ENCODE data around the gene ITGA2B. TPM values are rescaled to one million over a fixed set of nuclear protein-coding genes. Genes with fewer than 3 reads are reported as not detected.
"Not testable (repeated sequence)": the region's sequence is repeated elsewhere in the genome, so short reads cannot be mapped to it uniquely, and the experiment has no call there.

The ITGA2B gene
- total RNA-seq, 2 experiments from 2014 or later = 0.27 to 0.47 TPM

DNA sequence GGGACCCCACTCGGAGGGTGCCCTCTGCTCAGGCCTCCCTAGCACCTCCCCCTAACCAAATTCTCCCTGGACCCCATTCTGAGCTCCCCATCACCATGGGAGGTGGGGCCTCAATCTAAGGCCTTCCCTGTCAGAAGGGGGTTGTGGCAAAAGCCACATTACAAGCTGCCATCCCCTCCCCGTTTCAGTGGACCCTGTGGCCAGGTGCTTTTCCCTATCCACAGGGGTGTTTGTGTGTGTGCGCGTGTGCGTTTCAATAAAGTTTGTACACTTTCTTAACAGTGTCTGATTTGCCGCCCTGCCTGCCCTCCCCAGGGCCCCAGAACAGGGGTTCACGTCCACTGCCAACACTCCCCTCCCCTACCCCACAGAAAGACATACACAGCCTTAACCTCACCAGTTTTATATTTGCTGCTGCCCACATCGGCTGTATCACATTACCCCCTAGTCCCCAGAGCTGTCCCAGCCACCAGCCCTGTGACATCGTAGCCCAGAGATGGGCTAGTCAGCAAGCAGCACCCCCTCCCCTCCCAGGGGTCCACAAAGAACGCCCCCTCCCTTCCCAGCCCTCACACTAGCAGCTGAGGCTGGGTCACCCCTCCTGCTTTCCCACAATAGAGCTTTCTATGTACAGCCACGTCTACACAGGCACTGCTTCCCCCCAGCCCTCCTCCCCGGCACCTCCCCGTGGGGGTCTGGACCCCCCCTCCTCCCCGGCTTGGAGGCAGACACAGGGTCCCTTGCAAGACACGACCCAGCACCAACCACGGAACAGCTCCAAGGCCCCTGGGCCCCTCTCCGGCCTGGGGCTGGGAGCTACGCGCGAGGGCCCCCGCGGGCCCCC, 36.4 kb downstream of the ITGA2B start:
- no peak overlapping the region for H3K27ac Mint-ChIP-seq
- H3K4me1 Mint-ChIP-seq = peaks cover 16% of the 10 kb centered on the region
- peaks cover 8% of the 10 kb centered on the region for H3K27me3 Mint-ChIP-seq
- H3K4me3 Mint-ChIP-seq = peak overlapping the region; percentile 47
- ChIA-PET CTCF (interaction anchor here (0.8 to 5.6 kb wide), 5 partner anchors 10 to 143 kb away, joined by 3 to 39 read pairs (median 3); partner anchors contain the start of gene FAM171A2), POLR2A (no interaction called here)
- no peak for DNase-seq
- H3K36me3 Mint-ChIP-seq (ENCODE audit: low read depth) = peaks cover 10% of the 10 kb centered on the region
- no peaks in the 10 kb centered on the region for H3K9me3 Mint-ChIP-seq

DNA sequence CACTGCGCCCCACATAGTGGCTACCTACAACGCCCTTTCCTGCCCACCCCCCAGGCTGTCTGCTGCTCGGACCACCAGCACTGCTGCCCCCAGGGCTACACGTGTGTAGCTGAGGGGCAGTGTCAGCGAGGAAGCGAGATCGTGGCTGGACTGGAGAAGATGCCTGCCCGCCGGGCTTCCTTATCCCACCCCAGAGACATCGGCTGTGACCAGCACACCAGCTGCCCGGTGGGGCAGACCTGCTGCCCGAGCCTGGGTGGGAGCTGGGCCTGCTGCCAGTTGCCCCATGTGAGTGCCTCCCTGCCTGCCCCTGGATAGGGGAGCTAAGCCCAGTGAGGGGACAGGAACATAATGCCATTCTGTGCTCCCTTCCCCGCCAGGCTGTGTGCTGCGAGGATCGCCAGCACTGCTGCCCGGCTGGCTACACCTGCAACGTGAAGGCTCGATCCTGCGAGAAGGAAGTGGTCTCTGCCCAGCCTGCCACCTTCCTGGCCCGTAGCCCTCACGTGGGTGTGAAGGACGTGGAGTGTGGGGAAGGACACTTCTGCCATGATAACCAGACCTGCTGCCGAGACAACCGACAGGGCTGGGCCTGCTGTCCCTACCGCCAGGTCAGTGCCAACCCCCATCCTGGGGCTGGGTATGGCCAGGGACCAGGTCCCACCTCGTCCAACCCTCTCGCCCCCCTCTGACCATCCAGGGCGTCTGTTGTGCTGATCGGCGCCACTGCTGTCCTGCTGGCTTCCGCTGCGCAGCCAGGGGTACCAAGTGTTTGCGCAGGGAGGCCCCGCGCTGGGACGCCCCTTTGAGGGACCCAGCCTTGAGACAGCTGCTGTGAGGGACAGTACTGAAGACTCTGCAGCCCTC, 37.3 kb downstream of the ITGA2B start:
- ChIA-PET POLR2A (no interaction called here), CTCF (interaction anchor here (1.0 to 5.6 kb wide), 9 partner anchors 11 to 171 kb away, joined by 3 to 39 read pairs (median 4); partner anchors contain the start of gene FAM171A2)
- Mint-ChIP-seq H3K27me3 (peaks cover 8% of the 10 kb centered on the region), H3K9me3 (no peaks in the 10 kb centered on the region), H3K4me3 (no peak overlapping the region), H3K36me3 (ENCODE audit: low read depth) (peaks cover 10% of the 10 kb centered on the region), H3K4me1 (peaks cover 16% of the 10 kb centered on the region), H3K27ac (no peak overlapping the region)
- DNase-seq = no peak

DNA sequence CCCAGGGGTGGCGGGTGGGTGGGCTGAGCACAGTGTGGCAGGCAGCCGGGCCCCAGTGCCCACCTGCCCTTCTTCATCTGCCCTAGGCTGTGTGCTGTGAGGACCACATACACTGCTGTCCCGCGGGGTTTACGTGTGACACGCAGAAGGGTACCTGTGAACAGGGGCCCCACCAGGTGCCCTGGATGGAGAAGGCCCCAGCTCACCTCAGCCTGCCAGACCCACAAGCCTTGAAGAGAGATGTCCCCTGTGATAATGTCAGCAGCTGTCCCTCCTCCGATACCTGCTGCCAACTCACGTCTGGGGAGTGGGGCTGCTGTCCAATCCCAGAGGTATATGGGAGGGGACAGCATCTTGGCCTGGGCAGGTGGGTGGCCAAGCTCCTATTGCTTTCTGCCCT, 38.0 kb downstream of the ITGA2B start:
- Mint-ChIP-seq H3K27ac (no peak overlapping the region), H3K27me3 (peaks cover 8% of the 10 kb centered on the region), H3K9me3 (no peaks in the 10 kb centered on the region), H3K4me3 (no peak overlapping the region), H3K36me3 (ENCODE audit: low read depth) (peaks cover 10% of the 10 kb centered on the region), H3K4me1 (peaks cover 19% of the 10 kb centered on the region)
- DNase-seq = no peak
- CTCF ChIA-PET = interaction anchor here (1.1 to 5.6 kb wide), 9 partner anchors 9 to 172 kb away, joined by 3 to 39 read pairs (median 4); partner anchors contain the start of gene FAM171A2
- POLR2A ChIA-PET = no interaction called here

DNA sequence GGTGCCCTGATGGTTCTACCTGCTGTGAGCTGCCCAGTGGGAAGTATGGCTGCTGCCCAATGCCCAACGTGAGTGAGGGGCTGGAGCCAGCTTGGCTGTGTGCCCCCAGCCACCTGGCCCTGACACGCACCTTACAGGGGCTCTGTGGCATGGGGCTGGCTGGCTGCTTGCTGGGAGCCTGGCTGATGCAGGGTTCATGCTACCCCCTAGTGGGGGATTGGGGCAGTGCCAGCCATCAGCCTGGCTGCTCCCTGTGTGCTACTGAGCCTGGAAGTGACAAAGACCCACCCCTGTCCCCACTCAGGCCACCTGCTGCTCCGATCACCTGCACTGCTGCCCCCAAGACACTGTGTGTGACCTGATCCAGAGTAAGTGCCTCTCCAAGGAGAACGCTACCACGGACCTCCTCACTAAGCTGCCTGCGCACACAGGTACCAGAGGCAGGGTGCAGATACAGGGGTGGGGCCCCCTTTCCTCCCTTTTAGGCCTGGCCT, 38.7 kb downstream of the ITGA2B start:
- no peak overlapping the region for H3K4me3 Mint-ChIP-seq
- H3K36me3 Mint-ChIP-seq (ENCODE audit: low read depth) = peaks cover 10% of the 10 kb centered on the region
- CTCF ChIA-PET = interaction anchor here (0.6 to 5.6 kb wide), 12 partner anchors 9 to 526 kb away, joined by 3 to 39 read pairs (median 4); partner anchors contain the start of gene FAM171A2
- H3K27me3 Mint-ChIP-seq = peaks cover 8% of the 10 kb centered on the region
- peak; percentile 76 for DNase-seq
- peaks cover 24% of the 10 kb centered on the region for H3K4me1 Mint-ChIP-seq
- no peaks in the 10 kb centered on the region for H3K9me3 Mint-ChIP-seq
- H3K27ac Mint-ChIP-seq = no peak overlapping the region
- POLR2A ChIA-PET = no interaction called here

DNA sequence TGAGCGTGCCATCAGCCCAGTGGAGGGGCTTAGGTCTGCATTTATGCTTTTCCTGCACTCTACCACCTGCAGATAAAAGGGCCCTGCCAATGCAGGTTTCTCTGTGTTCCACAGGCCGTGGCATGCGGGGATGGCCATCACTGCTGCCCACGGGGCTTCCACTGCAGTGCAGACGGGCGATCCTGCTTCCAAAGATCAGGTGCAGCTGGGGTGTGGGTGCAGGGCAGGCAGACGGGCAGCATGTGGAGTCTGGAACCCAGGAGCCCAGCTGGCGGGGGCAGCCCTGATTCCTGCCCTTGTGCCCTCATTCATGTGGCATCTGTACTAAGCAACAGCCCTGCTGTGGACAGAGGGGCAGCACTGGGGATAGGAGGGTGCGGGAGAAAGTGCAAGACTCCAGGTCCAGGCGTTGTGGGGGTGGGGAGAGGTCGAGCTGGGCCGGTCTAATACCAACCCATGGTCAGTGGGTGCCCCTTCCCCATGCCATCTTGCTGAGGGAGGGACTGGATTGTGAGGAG, 39.8 kb downstream of the ITGA2B start:
- H3K4me1 Mint-ChIP-seq = peaks cover 30% of the 10 kb centered on the region
- ChIA-PET CTCF (interaction anchor here (1.0 to 5.6 kb wide), 6 partner anchors 10 to 145 kb away, joined by 3 to 39 read pairs (median 4); partner anchors contain the start of gene FAM171A2), POLR2A (no interaction called here)
- H3K27me3 Mint-ChIP-seq = peaks cover 3% of the 10 kb centered on the region
- H3K27ac Mint-ChIP-seq = no peak overlapping the region
- no peak overlapping the region for H3K4me3 Mint-ChIP-seq
- no peak for DNase-seq
- no peaks in the 10 kb centered on the region for H3K9me3 Mint-ChIP-seq
- peaks cover 10% of the 10 kb centered on the region for H3K36me3 Mint-ChIP-seq (ENCODE audit: low read depth)

DNA sequence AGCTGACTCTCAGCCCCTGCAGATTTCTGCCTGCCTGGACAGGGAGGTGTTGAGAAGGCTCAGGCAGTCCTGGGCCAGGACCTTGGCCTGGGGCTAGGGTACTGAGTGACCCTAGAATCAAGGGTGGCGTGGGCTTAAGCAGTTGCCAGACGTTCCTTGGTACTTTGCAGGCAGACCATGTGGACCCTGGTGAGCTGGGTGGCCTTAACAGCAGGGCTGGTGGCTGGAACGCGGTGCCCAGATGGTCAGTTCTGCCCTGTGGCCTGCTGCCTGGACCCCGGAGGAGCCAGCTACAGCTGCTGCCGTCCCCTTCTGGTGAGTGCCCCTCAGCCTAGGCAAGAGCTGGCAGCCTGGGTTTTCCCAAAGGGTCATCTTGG, 40.5 kb downstream of the ITGA2B start:
- Mint-ChIP-seq H3K4me3 (no peak overlapping the region), H3K9me3 (no peaks in the 10 kb centered on the region), H3K27me3 (peaks cover 3% of the 10 kb centered on the region), H3K36me3 (ENCODE audit: low read depth) (peaks cover 10% of the 10 kb centered on the region), H3K4me1 (peaks cover 31% of the 10 kb centered on the region), H3K27ac (no peak overlapping the region)
- POLR2A ChIA-PET = no interaction called here
- CTCF ChIA-PET = interaction anchor here (5.6 kb wide), 1 partner anchor 14 kb away, joined by 39 read pairs; the partner anchor contains the start of gene FAM171A2
- no peak for DNase-seq

DNA sequence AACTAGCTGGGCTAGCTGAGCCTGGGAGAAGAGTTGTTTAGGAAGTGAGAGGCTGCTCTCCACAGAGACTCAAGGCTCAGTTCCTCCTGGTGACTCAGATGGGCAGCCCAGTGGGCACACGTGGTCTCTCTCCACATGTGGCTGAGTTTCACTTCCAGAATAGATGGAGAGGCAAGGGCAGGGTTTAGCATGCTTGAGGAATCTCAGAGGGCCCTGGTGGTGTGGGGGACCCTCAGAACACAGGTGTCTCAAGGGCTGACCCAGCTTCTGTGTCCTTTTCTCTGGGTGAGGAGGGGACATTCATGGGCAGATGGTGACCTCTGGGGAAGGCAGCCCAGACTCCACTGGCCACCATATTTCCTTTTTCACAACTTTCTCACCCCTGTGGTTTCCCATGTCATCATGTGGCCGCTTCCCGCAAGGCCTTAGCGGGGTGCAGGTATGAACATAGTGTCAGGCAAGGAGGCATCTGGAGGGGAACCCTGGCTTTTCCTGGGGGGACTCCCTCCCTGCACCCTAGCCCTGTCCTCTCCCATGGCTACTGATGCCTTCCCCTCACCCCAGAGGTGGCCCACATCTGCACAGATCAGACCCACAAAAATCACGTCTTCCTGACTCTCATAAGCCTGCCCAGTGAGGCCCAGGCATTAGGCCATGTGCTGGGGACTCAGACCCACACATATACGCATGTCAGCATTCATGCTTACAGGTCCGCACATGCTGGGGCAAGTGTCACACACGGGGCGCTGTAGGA, 41.0 kb downstream of the ITGA2B start:
- Mint-ChIP-seq H3K4me3 (no peak overlapping the region), H3K27me3 (peaks cover 3% of the 10 kb centered on the region), H3K4me1 (peaks cover 31% of the 10 kb centered on the region), H3K27ac (peak overlapping the region; percentile 12), H3K36me3 (ENCODE audit: low read depth) (peaks cover 10% of the 10 kb centered on the region), H3K9me3 (no peaks in the 10 kb centered on the region)
- DNase-seq = no peak
- CTCF ChIA-PET = no interaction called here
- POLR2A ChIA-PET = no interaction called here

DNA sequence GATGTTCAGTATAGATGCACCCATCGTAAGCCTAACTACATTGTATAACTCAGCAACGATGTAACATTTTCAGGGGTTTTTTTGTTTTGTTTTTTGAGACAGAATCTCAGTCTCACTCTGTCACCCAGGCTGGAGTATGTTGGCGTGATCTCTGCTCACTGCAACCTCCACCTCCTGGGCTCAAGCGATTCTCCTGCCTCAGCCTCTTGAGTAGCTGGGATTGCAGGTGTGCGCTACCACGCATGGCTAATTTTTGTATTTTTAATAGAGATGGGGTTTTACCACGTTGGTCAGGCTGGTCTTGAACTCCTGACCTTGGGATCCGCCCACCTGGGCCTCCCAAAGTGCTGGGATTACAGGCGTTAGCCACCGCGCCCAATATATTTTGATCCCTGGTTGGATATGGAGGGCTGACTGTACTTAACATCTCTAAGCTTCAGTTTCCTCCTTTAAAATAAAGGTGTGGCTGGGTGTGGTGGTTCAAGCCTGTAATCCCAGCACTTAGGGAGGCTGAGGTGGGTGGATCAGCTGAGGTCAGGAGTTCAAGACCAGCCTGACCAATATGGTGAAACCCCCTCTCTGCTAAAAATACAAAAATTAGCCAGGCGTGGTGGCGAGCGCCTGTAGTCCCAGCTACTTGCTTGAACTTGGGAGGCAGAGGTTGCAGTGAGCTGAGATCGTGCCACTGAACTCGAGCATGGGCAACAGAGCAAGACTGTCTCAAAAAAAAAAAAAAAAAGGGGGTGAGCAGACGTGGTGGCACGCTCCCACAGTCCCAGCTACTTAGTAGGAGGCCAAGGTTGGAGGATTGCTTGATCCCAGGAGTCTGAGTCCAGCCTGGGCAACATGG, 42.0 kb downstream of the ITGA2B start:
- H3K4me3 Mint-ChIP-seq; POLR2A ChIA-PET; H3K9me3 Mint-ChIP-seq; H3K27ac Mint-ChIP-seq; H3K36me3 Mint-ChIP-seq (ENCODE audit: low read depth); DNase-seq; H3K27me3 Mint-ChIP-seq: not testable (repeated sequence)
- CTCF ChIA-PET = interaction anchor here (0.8 to 0.9 kb wide), 2 partner anchors 14 to 137 kb away, joined by 3 read pairs; no protein-coding TSS in a partner anchor
- peaks cover 27% of the 10 kb centered on the region for H3K4me1 Mint-ChIP-seq

DNA sequence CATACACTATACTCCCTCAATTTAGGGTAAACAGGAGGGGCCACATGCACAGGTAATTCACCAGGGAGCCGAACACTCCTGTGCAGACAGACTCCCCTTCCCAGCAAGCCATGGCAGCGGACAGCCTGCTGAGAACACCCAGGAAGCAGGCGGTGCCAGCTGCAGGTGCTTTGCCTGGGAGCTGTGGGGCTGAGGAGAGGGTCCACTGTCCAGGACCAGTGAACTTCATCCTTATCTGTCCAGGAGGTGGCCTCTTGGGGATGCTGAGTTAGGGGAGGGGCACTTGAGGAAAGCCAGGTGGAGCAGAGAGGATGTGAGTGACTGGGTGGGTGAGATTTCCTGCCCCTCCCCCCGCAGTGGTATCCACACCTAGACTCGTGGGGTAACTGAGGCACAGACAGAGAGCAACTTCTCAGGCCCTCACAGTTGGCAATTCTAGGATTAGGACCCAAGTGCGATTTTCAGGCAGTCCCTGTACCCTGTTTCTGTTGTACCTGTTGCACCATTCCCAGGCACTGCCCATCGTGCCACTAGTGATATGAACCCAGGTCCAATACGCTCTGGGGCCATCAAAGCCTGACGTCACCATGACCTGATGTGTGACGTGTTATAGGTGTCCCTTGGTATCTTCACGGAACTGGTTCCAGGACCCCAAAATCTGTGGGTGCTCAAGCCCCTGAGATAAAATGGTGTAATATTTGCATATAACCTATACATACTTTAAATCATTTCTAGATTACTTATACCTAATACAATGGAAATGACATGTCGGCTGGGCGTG, 43.2 kb downstream of the ITGA2B start:
- Mint-ChIP-seq H3K36me3 (ENCODE audit: low read depth) (no peaks in the 10 kb centered on the region), H3K9me3 (no peaks in the 10 kb centered on the region), H3K4me1 (peaks cover 27% of the 10 kb centered on the region), H3K27ac (no peak overlapping the region), H3K27me3 (no peaks in the 10 kb centered on the region), H3K4me3 (peak overlapping the region; percentile 81)
- DNase-seq = no peak
- ChIA-PET CTCF (interaction anchor here (0.7 to 2.5 kb wide), 10 partner anchors 9 to 195 kb away, joined by 3 to 13 read pairs (median 4); partner anchors contain the start of gene FAM171A2), POLR2A (interaction anchor here (0.6 to 0.8 kb wide), 2 partner anchors 17 to 161 kb away, joined by 3 to 5 read pairs; no protein-coding TSS in a partner anchor)

DNA sequence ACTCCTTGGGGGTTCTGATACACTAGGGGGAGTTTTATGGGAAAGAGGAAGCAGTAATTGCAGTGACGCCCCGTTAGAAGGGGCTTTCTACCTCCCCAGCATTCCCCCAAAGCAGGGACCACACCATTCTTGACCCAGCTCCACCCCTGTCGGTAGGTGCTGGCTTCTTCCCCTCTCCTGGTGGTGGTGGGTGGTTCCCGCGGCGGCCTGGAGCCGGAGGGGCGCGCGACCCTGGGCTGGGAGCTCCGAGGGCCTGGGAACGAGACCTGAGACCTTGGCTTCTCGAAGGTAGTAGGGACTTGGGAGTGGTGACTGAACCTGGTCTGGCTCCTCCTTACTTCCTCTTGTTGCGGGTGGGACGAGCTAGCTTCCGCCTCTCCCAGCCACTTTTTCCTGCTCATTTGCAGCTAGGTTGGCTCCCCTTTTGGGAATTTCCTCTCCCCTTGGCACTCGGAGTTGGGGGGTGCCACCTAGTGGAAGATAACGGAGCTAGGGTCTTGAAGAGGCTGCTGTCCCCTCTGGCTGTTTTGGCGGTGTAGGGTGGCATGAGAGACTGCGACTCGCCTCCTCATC, 43.9 kb downstream of the ITGA2B start:
- ChIA-PET POLR2A (interaction anchor here (0.6 to 0.8 kb wide), 2 partner anchors 16 to 161 kb away, joined by 3 to 5 read pairs; no protein-coding TSS in a partner anchor), CTCF (interaction anchor here (0.6 to 2.5 kb wide), 16 partner anchors 9 to 696 kb away, joined by 3 to 13 read pairs (median 4); partner anchors contain the start of gene FAM171A2)
- no peaks in the 10 kb centered on the region for H3K36me3 Mint-ChIP-seq (ENCODE audit: low read depth)
- DNase-seq = peak; percentile 52
- peaks cover 27% of the 10 kb centered on the region for H3K4me1 Mint-ChIP-seq
- peak overlapping the region; percentile 59 for H3K27ac Mint-ChIP-seq
- H3K27me3 Mint-ChIP-seq = peaks cover 4% of the 10 kb centered on the region
- H3K9me3 Mint-ChIP-seq = no peaks in the 10 kb centered on the region
- H3K4me3 Mint-ChIP-seq = peak overlapping the region; percentile 81
